Measurements from ENCODE around the gene DNASE1.

DNA sequence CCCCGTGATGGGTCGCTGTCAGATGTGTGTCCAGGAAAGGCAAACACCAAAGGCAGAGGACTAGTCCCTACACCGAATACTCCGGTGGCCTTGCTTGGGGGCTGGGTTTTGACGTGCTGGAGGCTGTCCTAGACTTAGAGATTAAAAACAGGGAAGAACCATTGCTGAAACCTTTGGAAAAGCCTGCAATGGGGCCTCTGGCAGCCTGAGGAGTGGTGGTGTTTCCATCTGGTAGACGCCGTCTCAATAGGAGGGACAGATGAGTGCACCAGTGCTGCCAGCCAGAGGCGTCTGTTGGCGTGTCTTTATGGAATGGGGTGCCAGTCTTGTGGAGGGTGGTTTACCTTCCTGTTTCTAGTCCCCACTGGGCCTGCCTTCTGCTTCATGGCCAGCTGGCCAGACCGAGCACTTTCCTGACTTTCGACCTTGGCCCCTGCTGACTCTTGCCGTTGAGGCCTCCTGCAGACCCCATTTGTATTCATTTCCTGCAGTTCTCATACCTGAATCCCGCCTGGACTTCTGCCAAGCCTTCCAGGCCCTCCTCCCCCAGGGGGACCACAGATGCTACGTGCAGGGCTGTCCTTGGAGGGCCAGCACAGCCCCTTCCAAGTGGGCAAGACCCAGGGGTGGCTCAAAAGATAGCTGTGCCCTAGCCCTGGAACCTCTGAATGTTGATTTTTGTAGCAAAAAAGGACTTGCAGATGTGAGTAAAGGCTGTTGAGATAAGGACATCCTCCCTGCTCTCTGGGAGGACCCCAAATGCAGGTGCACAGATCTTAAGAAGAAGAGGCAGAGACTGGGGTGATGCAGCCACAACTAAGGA, 1.9 kb upstream of the DNASE1 start:
- TF ChIP-seq POLR2A (IDR thresholded peaks at IDR 0.05; ENCODE audit: low read depth, low read length) (no peak), POLR2AphosphoS5 (IDR thresholded peaks at IDR 0.05; ENCODE audit: low read depth, low read length) (no peak)
